Ishikawa (cell line): ENCODE data around the gene FBXW5.
A peak's percentile ranks its signal among the peaks of the same experiment; 100 is the strongest.

Source experiments
- CEBPB ChIP-seq: IDR thresholded peaks from 2 replicates; pipeline ENCODE4 v1.6.1; 2012
- CREB1 ChIP-seq: IDR thresholded peaks from 2 replicates; pipeline ENCODE4 v1.6.1; 2012; ENCODE audit warnings: low read depth
- EP300 ChIP-seq: IDR thresholded peaks from 2 replicates; pipeline ENCODE4 v1.6.1; 2012; ENCODE audit warnings: borderline replicate concordance
- MAX ChIP-seq: IDR thresholded peaks from 2 replicates; pipeline ENCODE4 v1.6.1; 2012
- REST ChIP-seq: IDR thresholded peaks from 2 replicates; pipeline ENCODE4 v1.6.1; 2012; ENCODE audit warnings: low read depth, mild to moderate bottlenecking
- TAF1 ChIP-seq: IDR thresholded peaks from 2 replicates; pipeline ENCODE4 v1.6.1; 2012; ENCODE audit warnings: low read depth, mild to moderate bottlenecking
- TCF12 ChIP-seq: IDR thresholded peaks from 2 replicates; pipeline ENCODE4 v1.6.1; 2012; ENCODE audit warnings: low read depth
- TEAD4 ChIP-seq: IDR thresholded peaks from 2 replicates; pipeline ENCODE4 v1.6.1; 2012
- YY1 ChIP-seq: IDR thresholded peaks from 2 replicates; pipeline ENCODE4 v1.6.1; 2012; ENCODE audit warnings: low read depth
- ZBTB7A ChIP-seq: IDR thresholded peaks from 2 replicates; pipeline ENCODE4 v1.6.1; 2012; ENCODE audit warnings: low read depth
- TF ChIP-seq, protein P1 (sequence below): IDR thresholded peaks from 2 replicates; pipeline ENCODE4 v1.6.1; 2012

DNA sequence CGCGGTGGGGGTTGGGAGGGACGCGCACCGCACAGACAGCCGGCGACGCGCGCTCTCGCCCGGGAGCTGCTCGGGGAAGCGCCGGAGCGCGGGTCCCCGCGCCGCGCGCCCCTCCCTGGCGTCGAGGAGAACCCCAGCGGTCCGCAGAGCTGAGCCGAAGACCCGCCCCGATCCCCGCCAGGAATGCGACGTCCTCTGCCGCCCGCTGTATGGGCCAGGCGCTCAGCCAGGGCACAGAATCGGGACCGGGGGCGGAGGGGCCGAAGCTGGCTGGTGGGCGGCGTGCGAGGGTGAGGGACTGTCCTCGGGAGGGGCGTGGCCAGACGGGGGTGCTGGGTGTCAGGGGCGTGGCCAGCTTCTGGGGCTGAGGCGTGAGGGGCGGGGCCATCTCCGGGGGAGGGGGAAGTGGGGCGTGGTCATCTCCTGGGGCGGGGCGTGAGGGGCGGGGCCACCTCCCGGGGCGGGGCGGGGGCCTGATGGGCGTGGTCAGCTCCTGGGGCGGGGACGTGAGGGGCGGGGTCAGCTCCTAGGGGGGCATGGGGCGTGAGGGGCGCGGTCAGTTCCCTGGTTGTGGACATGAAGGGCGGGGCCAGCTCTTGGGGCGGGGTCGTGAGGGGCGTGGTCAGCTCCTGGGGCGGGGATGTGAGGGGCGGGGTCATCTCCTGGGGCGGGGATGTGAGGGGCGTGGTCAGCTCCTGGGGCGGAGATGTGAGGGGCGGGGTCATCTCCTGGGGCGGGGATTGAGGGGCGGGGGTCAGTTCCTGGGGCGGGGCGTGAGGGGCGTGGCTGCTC, 33.7 kb upstream of the FBXW5 start:
- peak; percentile 86 for TF ChIP-seq ZBTB7A
- TF ChIP-seq TAF1: 0 out of 2 replicates have a peak, but pooled peaks have one; percentile 20
- TF ChIP-seq YY1: no peak
- TF ChIP-seq, protein P1, sequence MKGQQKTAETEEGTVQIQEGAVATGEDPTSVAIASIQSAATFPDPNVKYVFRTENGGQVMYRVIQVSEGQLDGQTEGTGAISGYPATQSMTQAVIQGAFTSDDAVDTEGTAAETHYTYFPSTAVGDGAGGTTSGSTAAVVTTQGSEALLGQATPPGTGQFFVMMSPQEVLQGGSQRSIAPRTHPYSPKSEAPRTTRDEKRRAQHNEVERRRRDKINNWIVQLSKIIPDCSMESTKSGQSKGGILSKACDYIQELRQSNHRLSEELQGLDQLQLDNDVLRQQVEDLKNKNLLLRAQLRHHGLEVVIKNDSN: no peak
- TF ChIP-seq EP300: no peak
- peak; percentile 58 for TF ChIP-seq TEAD4
- peak; percentile 48; the same call in 1 of the 2 replicates for TF ChIP-seq MAX
- no peak for TF ChIP-seq REST
- TF ChIP-seq CEBPB: no peak
- no peak for TF ChIP-seq TCF12
- no peak for TF ChIP-seq CREB1
